Keratinocyte (primary cell): Measurements from ENCODE around the gene CHAMP1.

ENCODE experiments used
- EZH2 ChIP-seq: IDR thresholded peaks from one replicate; pipeline ENCODE4 v1.6.1; 2012; ENCODE audit warnings: inconsistent platforms, mild to moderate bottlenecking, low read length, moderate library complexity
- TF ChIP-seq, protein P1 (sequence below), 3 experiments: IDR thresholded peaks in 1 of 3; conservative IDR thresholded peaks in 1 of 3; optimal IDR thresholded peaks in 1 of 3; 2 replicates in 2 of 3; 3 replicates in 1 of 3; pipeline versions ENCODE3 to v1.5.1; 2011; ENCODE audit warnings: low read length in 3 of 3, mild to moderate bottlenecking in 3 of 3, moderate library complexity in 2 of 3, control low read depth in 1 of 3, inconsistent platforms in 1 of 3; ENCODE audit not compliant: insufficient read depth in 2 of 3; ENCODE audit errors: extremely low read depth in 1 of 3

DNA sequence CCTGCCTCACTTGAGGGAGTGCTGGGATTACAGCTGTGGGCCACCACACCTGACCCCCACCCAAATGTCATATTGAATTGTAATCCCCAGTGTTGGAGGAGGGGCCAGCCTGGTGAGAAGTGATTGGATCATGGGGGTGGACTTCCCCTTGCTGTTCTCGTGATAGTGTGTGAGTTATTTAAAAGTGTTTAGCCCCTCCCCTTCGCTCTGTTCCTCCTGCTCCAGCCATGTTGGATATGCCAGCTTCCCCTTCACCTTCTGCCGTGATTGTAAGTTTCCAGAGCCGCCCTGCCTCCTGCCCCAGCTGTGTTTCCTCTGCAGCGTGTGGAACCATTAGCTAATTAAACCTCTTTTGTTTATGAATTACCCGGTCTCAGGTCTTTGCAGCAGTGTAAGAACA lies 13.7 kb downstream of the CHAMP1 start:
- TF ChIP-seq, protein P1, sequence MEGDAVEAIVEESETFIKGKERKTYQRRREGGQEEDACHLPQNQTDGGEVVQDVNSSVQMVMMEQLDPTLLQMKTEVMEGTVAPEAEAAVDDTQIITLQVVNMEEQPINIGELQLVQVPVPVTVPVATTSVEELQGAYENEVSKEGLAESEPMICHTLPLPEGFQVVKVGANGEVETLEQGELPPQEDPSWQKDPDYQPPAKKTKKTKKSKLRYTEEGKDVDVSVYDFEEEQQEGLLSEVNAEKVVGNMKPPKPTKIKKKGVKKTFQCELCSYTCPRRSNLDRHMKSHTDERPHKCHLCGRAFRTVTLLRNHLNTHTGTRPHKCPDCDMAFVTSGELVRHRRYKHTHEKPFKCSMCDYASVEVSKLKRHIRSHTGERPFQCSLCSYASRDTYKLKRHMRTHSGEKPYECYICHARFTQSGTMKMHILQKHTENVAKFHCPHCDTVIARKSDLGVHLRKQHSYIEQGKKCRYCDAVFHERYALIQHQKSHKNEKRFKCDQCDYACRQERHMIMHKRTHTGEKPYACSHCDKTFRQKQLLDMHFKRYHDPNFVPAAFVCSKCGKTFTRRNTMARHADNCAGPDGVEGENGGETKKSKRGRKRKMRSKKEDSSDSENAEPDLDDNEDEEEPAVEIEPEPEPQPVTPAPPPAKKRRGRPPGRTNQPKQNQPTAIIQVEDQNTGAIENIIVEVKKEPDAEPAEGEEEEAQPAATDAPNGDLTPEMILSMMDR (optimal IDR thresholded peaks at IDR 0.05 in 1 of 3, IDR thresholded peaks at IDR 0.05 in 1 of 3, conservative IDR thresholded peaks at IDR 0.05 in 1 of 3; ENCODE audit: extremely low read depth in 1 of 3, insufficient read depth in 2 of 3, low read length in 3 of 3): no peak
- no peak for TF ChIP-seq EZH2
